Measurements from ENCODE around the gene PTGES2. TPM values are rescaled to one million over a fixed set of nuclear protein-coding genes. Genes with fewer than 3 reads are reported as not detected.

PTGES2 gene
- total RNA-seq, 2 donors from 2014 or later, result 73.5 to 84.5 TPM

- 84 to 92% methylated on average over 4 to 5 of the region's 5 CpGs for WGBS, 2 experiments (ENCODE audit: insufficient coverage in 1 of 2, insufficient read length in 1 of 2)
- no peak overlapping the region for H3K27ac Mint-ChIP-seq
- H3K27me3 ChIP-seq (ENCODE audit: control insufficient read depth, insufficient read depth, low read length, poor library complexity, severe bottlenecking), result no peaks in the 10 kb centered on the region
- no peak for DNase-seq
- H3K27ac ChIP-seq (ENCODE audit: low read depth, low read length), result no peak overlapping the region
- H3K36me3 Mint-ChIP-seq (ENCODE audit: low read depth), result peaks cover 21% of the 10 kb centered on the region
- H3K4me1 Mint-ChIP-seq, result peaks cover 7% of the 10 kb centered on the region
- no peak overlapping the region for H3K4me3 ChIP-seq (ENCODE audit: low read length)
- H3K4me3 Mint-ChIP-seq, result no peak overlapping the region
- no peaks in the 10 kb centered on the region for H3K9me3 ChIP-seq (ENCODE audit: control insufficient read depth, low read length)
- H3K9ac ChIP-seq (ENCODE audit: extremely low read depth, low read length, poor library complexity, severe bottlenecking), result no peak overlapping the region
- no peaks in the 10 kb centered on the region for H3K9me3 Mint-ChIP-seq
- H3K4me1 ChIP-seq (ENCODE audit: control insufficient read depth, insufficient read depth, low read length), result no peaks in the 10 kb centered on the region
- peaks cover 21% of the 10 kb centered on the region for H3K36me3 ChIP-seq (ENCODE audit: control insufficient read depth, insufficient read depth, low read length)
- no peak for TF ChIP-seq CTCF (conservative IDR thresholded peaks at IDR 0.05)
- H3K27me3 Mint-ChIP-seq (ENCODE audit: insufficient read depth), result no peaks in the 10 kb centered on the region
These were observed 6.1 kb downstream of the PTGES2 start for GRCh38 chr9:128121466-128121810.

- WGBS, 2 experiments (ENCODE audit: insufficient coverage in 1 of 2, insufficient read length in 1 of 2), result 89 to 90% methylated on average over 25 to 29 of the region's 29 CpGs
- Histone ChIP-seq H3K4me3 (ENCODE audit: low read length) (no peak overlapping the region), H3K27ac (ENCODE audit: low read depth, low read length) (no peak overlapping the region), H3K36me3 (ENCODE audit: control insufficient read depth, insufficient read depth, low read length) (peaks cover 21% of the 10 kb centered on the region), H3K27me3 (ENCODE audit: control insufficient read depth, insufficient read depth, low read length, poor library complexity, severe bottlenecking) (no peaks in the 10 kb centered on the region), H3K9ac (ENCODE audit: extremely low read depth, low read length, poor library complexity, severe bottlenecking) (no peak overlapping the region), H3K9me3 (ENCODE audit: control insufficient read depth, low read length) (no peaks in the 10 kb centered on the region), H3K4me1 (ENCODE audit: control insufficient read depth, insufficient read depth, low read length) (no peaks in the 10 kb centered on the region)
- H3K27ac Mint-ChIP-seq, result no peak overlapping the region
- peak; percentile 31 for DNase-seq
- no peaks in the 10 kb centered on the region for H3K9me3 Mint-ChIP-seq
- peaks cover 21% of the 10 kb centered on the region for H3K36me3 Mint-ChIP-seq (ENCODE audit: low read depth)
- no peaks in the 10 kb centered on the region for H3K27me3 Mint-ChIP-seq (ENCODE audit: insufficient read depth)
- no peak overlapping the region for H3K4me3 Mint-ChIP-seq
- peaks cover 2% of the 10 kb centered on the region for H3K4me1 Mint-ChIP-seq
- TF ChIP-seq CTCF (conservative IDR thresholded peaks at IDR 0.05), result no peak
These were observed 6.6 kb downstream of the PTGES2 start for GRCh38 chr9:128120741-128121465.

- Mint-ChIP-seq H3K27me3 (ENCODE audit: insufficient read depth) (no peaks in the 10 kb centered on the region), H3K9me3 (no peaks in the 10 kb centered on the region), H3K36me3 (ENCODE audit: low read depth) (peaks cover 20% of the 10 kb centered on the region), H3K4me1 (no peaks in the 10 kb centered on the region), H3K4me3 (no peak overlapping the region), H3K27ac (no peak overlapping the region)
- no peaks in the 10 kb centered on the region for H3K4me1 ChIP-seq (ENCODE audit: control insufficient read depth, insufficient read depth, low read length)
- DNase-seq, result no peak
- WGBS, 2 experiments (ENCODE audit: insufficient coverage in 1 of 2, insufficient read length in 1 of 2), result 94 to 97% methylated on average over 16 to 20 of the region's 20 CpGs
- H3K4me3 ChIP-seq (ENCODE audit: low read length), result no peak overlapping the region
- no peaks in the 10 kb centered on the region for H3K9me3 ChIP-seq (ENCODE audit: control insufficient read depth, low read length)
- H3K27ac ChIP-seq (ENCODE audit: low read depth, low read length), result no peak overlapping the region
- peaks cover 21% of the 10 kb centered on the region for H3K36me3 ChIP-seq (ENCODE audit: control insufficient read depth, insufficient read depth, low read length)
- no peaks in the 10 kb centered on the region for H3K27me3 ChIP-seq (ENCODE audit: control insufficient read depth, insufficient read depth, low read length, poor library complexity, severe bottlenecking)
- TF ChIP-seq CTCF (conservative IDR thresholded peaks at IDR 0.05), result no peak
- H3K9ac ChIP-seq (ENCODE audit: extremely low read depth, low read length, poor library complexity, severe bottlenecking), result no peak overlapping the region
These were observed 7.3 kb downstream of the PTGES2 start for GRCh38 chr9:128120061-128120740.

Data from endodermal cell (in vitro differentiated cells).